ENCODE data around the gene SMIM5.

SMIM5 gene

DNA sequence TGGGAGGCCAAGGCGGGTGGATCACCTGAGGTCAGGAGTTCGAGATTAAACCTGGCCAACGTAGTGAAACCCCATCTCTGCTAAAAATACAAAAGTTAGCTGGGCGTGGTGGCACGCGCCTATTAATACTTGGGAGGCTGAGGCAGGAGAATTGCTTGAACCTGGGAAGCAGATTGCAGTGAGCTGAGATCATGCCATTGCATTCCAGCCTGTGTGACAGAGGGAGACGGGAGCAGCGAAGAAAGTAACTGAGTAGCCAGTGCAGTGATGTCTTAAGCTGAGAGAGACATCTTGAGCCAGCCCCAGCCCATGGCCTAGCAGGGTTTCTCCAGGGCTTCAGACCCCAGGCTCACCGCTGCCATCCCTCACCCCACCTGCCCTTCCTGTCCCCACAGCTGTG, 9.8 kb upstream of the SMIM5 start:
- TF ChIP-seq CREB1 (IDR thresholded peaks at IDR 0.05; ENCODE audit: low read depth), result no peak
- no peak for TF ChIP-seq YY1 (IDR thresholded peaks at IDR 0.05; ENCODE audit: low read depth)
- no peak for TF ChIP-seq CEBPB (IDR thresholded peaks at IDR 0.05)
- TF ChIP-seq REST (IDR thresholded peaks at IDR 0.05; ENCODE audit: low read depth), result no peak
- TF ChIP-seq EP300 (IDR thresholded peaks at IDR 0.05; ENCODE audit: borderline replicate concordance), result no peak
- no peak for TF ChIP-seq MAX (IDR thresholded peaks at IDR 0.05)
- TF ChIP-seq FOXM1 (IDR thresholded peaks at IDR 0.05; ENCODE audit: borderline replicate concordance, low read depth), result no peak
- TF ChIP-seq TEAD4 (IDR thresholded peaks at IDR 0.05), result no peak
- TF ChIP-seq TCF12 (IDR thresholded peaks at IDR 0.05; ENCODE audit: low read depth), result no peak
- TF ChIP-seq EGR1 (IDR thresholded peaks at IDR 0.05), result no peak
- TF ChIP-seq, protein P1, sequence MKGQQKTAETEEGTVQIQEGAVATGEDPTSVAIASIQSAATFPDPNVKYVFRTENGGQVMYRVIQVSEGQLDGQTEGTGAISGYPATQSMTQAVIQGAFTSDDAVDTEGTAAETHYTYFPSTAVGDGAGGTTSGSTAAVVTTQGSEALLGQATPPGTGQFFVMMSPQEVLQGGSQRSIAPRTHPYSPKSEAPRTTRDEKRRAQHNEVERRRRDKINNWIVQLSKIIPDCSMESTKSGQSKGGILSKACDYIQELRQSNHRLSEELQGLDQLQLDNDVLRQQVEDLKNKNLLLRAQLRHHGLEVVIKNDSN (IDR thresholded peaks at IDR 0.05), result no peak
- TF ChIP-seq RAD21 (IDR thresholded peaks at IDR 0.05; ENCODE audit: low read depth), result no peak

GRCh38 chr17:75624021-75624420, 9.2 kb upstream of the SMIM5 start:
- TF ChIP-seq TAF1 (IDR thresholded peaks at IDR 0.05; ENCODE audit: low read depth) (no peak), NFIC (IDR thresholded peaks at IDR 0.05) (no peak), MAX (IDR thresholded peaks at IDR 0.05) (no peak), CEBPB (IDR thresholded peaks at IDR 0.05) (no peak), EGR1 (IDR thresholded peaks at IDR 0.05) (no peak), EP300 (IDR thresholded peaks at IDR 0.05; ENCODE audit: borderline replicate concordance) (no peak), YY1 (IDR thresholded peaks at IDR 0.05; ENCODE audit: low read depth) (no peak), TCF12 (IDR thresholded peaks at IDR 0.05; ENCODE audit: low read depth) (no peak), TEAD4 (IDR thresholded peaks at IDR 0.05) (no peak), FOXM1 (IDR thresholded peaks at IDR 0.05; ENCODE audit: borderline replicate concordance, low read depth) (no peak), REST (IDR thresholded peaks at IDR 0.05; ENCODE audit: low read depth) (no peak), CREB1 (IDR thresholded peaks at IDR 0.05; ENCODE audit: low read depth) (no peak)
- TF ChIP-seq, protein P1 (IDR thresholded peaks at IDR 0.05), result no peak

DNA sequence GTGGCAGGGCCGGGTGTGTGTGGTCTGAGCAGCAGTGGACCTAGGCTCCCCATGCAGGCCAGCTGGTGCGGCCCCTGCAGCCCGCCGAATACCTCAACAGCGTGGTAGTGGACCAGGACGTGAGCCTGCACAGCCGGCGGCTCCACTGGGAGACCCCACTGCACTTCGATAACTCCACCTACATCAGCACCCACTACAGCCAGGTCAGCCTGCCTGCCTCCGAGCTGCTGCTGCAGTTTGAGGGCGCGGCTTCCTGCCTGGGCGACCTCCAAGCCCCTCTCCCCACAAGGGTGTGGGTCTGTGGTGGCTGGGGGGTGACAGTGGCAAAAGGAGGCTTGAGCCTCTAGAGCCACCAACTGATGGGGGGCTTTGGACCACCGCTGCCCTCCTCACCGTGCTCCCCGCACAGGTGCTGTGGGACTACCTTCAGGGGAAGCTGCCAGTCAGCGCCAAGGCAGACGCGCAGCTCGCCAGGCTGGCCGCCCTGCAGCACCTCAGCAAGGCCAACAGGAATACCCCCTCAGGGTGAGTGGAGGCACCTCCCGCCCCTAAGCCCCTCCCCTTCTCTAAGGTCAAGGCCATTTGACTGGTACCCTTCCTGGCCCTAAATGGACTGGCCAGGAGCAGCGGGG, 8.4 kb upstream of the SMIM5 start:
- TF ChIP-seq, protein P1 (IDR thresholded peaks at IDR 0.05), result no peak
- TF ChIP-seq ZBTB7A (IDR thresholded peaks at IDR 0.05; ENCODE audit: low read depth) (no peak), FOXM1 (IDR thresholded peaks at IDR 0.05; ENCODE audit: borderline replicate concordance, low read depth) (no peak), CREB1 (IDR thresholded peaks at IDR 0.05; ENCODE audit: low read depth) (no peak), EP300 (IDR thresholded peaks at IDR 0.05; ENCODE audit: borderline replicate concordance) (no peak), TEAD4 (IDR thresholded peaks at IDR 0.05) (no peak), TCF12 (IDR thresholded peaks at IDR 0.05; ENCODE audit: low read depth) (no peak), CEBPB (IDR thresholded peaks at IDR 0.05) (no peak), TAF1 (IDR thresholded peaks at IDR 0.05; ENCODE audit: low read depth) (no peak), YY1 (IDR thresholded peaks at IDR 0.05; ENCODE audit: low read depth) (no peak), REST (IDR thresholded peaks at IDR 0.05; ENCODE audit: low read depth) (no peak), RAD21 (IDR thresholded peaks at IDR 0.05; ENCODE audit: low read depth) (no peak), MAX (IDR thresholded peaks at IDR 0.05) (no peak), EGR1 (IDR thresholded peaks at IDR 0.05) (no peak)

Measured in Ishikawa (cell line).